PC-9 (cell line): ENCODE results near the gene CHCT1. TPM values are rescaled to one million over a fixed set of nuclear protein-coding genes. Genes with fewer than 3 reads are reported as not detected.

ENCODE experiments used
- BruUV-seq: library from RNA; stranded (reverse); fragments of 400-500 nt; replicated peaks from 2 replicates; lab custom pipeline; 2021; lab: Mats Ljungman, UMichigan
- CTCF ChIA-PET: fragments of 300-600 bp; sonication (Branson Sonifier 250); formaldehyde crosslinking; loops from one replicate; lab custom pipeline; 2022; ENCODE audit warnings: antibody characterized with exemption; lab: Charles Lee
- POLR2A ChIA-PET: fragments of 300-600 bp; sonication (Branson Sonifier 250); formaldehyde crosslinking; loops from one replicate; lab custom pipeline; 2022; ENCODE audit warnings: antibody characterized with exemption; ENCODE audit not compliant: unreplicated experiment; lab: Charles Lee
- DNase-seq, 2 experiments: peaks; one replicate each; pipeline versions ENCODE4 v3.0.0 to v3.0.0-alpha.2; 2015 to 2022; ENCODE audit warnings: mixed read lengths in 1 of 2
- H2AFZ ChIP-seq: fragments of 200-600 bp; sonication (generic); 2 replicates; pipeline ENCODE4 v1.8.1; 2017; ENCODE audit warnings: antibody characterized with exemption
- H3F3A ChIP-seq: fragments of 200-600 bp; sonication (generic); 2 replicates; pipeline ENCODE4 v1.8.1; 2017; ENCODE audit warnings: antibody characterized with exemption, mild to moderate bottlenecking, low read depth; ENCODE audit not compliant: insufficient read depth
- H3K27ac ChIP-seq: fragments of 200-600 bp; sonication (generic); 2 replicates; pipeline ENCODE4 v1.6.1; 2016; ENCODE audit warnings: mixed run types
- H3K27me3 ChIP-seq: fragments of 200-600 bp; sonication (generic); 2 replicates; pipeline ENCODE4 v1.6.1; 2016; ENCODE audit warnings: low read depth, mixed run types; ENCODE audit not compliant: insufficient read depth
- H3K36me3 ChIP-seq: fragments of 200-600 bp; sonication (generic); 2 replicates; pipeline ENCODE4 v1.6.1; 2016; ENCODE audit warnings: low read depth, mixed run types
- H3K4me1 ChIP-seq: fragments of 200-600 bp; sonication (generic); replicated peaks from 2 replicates; pipeline ENCODE4 v1.6.1; 2016; ENCODE audit warnings: mixed run types; ENCODE audit not compliant: insufficient read depth
- H3K4me2 ChIP-seq: fragments of 200-600 bp; sonication (generic); 2 replicates; pipeline ENCODE4 v1.6.1; 2017; ENCODE audit warnings: mixed run types
- H3K4me3 ChIP-seq: fragments of 200-600 bp; sonication (generic); 2 replicates; pipeline ENCODE4 v1.6.1; 2016; ENCODE audit warnings: mixed run types
- H3K79me2 ChIP-seq: fragments of 200-600 bp; sonication (generic); 2 replicates; pipeline ENCODE4 v1.6.1; 2017; ENCODE audit warnings: low read depth, mixed run types
- H3K9me2 ChIP-seq: fragments of 200-600 bp; sonication (generic); 2 replicates; pipeline ENCODE4 v1.8.1; 2017; ENCODE audit warnings: mild to moderate bottlenecking; ENCODE audit not compliant: insufficient read depth
- H3K9me3 ChIP-seq: fragments of 200-600 bp; sonication (generic); 2 replicates; pipeline ENCODE4 v1.8.1; 2016; ENCODE audit warnings: low read depth; ENCODE audit not compliant: insufficient read depth
- H4K20me1 ChIP-seq: fragments of 200-600 bp; sonication (generic); 2 replicates; pipeline ENCODE4 v1.8.1; 2017; ENCODE audit not compliant: insufficient read depth
- EZH2 ChIP-seq: fragments of 200-600 bp; sonication (generic); IDR thresholded peaks from 2 replicates; pipeline ENCODE4 v1.8.0; 2017; ENCODE audit warnings: antibody characterized with exemption, low read depth
- intact Hi-C: fragments of 100-400 bp; cut with micrococcal nuclease; formaldehyde crosslinking; loops from one replicate; pipeline ENCODE4 v1.10.0; 2022; ENCODE audit not compliant: unreplicated experiment
- total RNA-seq: library from RNA; stranded (reverse); gene quantifications from 2 replicates; pipeline ENCODE4 v1.2.3, GENCODE V29; 2021
- TF ChIP-seq, protein P1 (sequence below): fragments of 200-600 bp; sonication (generic); conservative IDR thresholded peaks from 2 replicates; pipeline ENCODE4 v1.6.1; 2017; ENCODE audit warnings: mixed run types, antibody characterized with exemption, mild to moderate bottlenecking, moderate library complexity

Gene CHCT1
- total RNA-seq, 1 experiment from 2014 or later = not detected

DNA sequence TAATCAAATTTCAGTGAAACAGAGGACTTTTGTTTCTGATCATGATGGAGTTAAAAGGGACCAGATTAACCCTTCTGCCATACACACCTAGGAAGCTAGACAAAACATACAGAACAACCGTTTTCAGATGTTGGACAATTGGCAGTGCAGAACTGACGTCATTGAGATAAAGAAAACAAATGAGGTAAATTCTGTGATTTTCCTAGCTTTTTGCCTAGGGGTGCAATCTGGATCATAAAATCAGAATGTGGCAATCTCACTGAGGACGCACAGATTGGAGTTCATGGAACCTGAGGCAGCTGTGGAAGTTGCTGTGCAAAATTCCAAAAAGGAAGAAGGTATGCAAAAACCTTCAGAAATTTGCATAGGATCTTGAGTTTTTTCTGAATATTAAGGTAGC is 15.4 kb upstream of the CHCT1 start:
- Histone ChIP-seq H4K20me1 (no peaks in the 10 kb centered on the region), H3K79me2 (no peaks in the 10 kb centered on the region), H3F3A (no peaks in the 10 kb centered on the region), H3K36me3 (no peaks in the 10 kb centered on the region), H3K27ac (no peak overlapping the region), H3K4me1 (peaks cover 15% of the 10 kb centered on the region; the same call in 1 of the 2 replicates), H3K9me3 (0 out of 2 replicates have a peak, but pooled peaks cover 12% of the 10 kb centered on the region), H3K9me2 (no peaks in the 10 kb centered on the region), H3K4me2 (no peak overlapping the region), H3K4me3 (no peak overlapping the region), H3K27me3 (no peaks in the 10 kb centered on the region), H2AFZ (no peak overlapping the region)
- ChIA-PET CTCF (no interaction called here), POLR2A (no interaction called here)
- TF ChIP-seq EZH2 = no peak
- TF ChIP-seq, protein P1, sequence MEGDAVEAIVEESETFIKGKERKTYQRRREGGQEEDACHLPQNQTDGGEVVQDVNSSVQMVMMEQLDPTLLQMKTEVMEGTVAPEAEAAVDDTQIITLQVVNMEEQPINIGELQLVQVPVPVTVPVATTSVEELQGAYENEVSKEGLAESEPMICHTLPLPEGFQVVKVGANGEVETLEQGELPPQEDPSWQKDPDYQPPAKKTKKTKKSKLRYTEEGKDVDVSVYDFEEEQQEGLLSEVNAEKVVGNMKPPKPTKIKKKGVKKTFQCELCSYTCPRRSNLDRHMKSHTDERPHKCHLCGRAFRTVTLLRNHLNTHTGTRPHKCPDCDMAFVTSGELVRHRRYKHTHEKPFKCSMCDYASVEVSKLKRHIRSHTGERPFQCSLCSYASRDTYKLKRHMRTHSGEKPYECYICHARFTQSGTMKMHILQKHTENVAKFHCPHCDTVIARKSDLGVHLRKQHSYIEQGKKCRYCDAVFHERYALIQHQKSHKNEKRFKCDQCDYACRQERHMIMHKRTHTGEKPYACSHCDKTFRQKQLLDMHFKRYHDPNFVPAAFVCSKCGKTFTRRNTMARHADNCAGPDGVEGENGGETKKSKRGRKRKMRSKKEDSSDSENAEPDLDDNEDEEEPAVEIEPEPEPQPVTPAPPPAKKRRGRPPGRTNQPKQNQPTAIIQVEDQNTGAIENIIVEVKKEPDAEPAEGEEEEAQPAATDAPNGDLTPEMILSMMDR = no peak
- no peak for DNase-seq
- intact Hi-C loops = no loop called here
- no TSS peak for BruUV-seq

DNA sequence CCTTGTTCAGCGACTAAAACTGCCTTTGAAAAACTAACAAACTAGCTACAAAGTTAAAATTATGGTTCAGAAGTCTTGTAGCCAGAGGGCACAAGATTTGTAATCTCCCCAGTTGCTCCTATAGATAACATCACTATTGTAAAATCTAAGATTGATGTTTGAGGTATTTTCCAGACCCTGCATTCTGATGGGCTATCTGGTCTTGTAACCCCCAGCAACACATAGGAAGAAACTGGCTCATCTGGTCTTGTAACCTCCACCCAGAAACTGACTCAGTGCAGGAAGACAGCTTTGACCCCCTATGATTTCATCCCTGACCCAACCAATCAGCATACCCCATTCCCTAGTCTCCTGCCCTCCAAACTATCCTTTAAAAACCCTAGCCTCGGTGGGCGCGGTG is 12.3 kb upstream of the CHCT1 start:
- H3K9me3 ChIP-seq = 0 out of 2 replicates have a peak, but pooled peaks cover 12% of the 10 kb centered on the region
- no peak overlapping the region for H3K4me3 ChIP-seq
- POLR2A ChIA-PET = interaction anchor here (0.7 kb wide), 1 partner anchor 22 kb away, joined by 3 read pairs; no protein-coding TSS in a partner anchor
- H2AFZ ChIP-seq = no peak overlapping the region
- H4K20me1 ChIP-seq = no peaks in the 10 kb centered on the region
- peak in 1 of 2 experiments; percentile 71 for DNase-seq
- no peaks in the 10 kb centered on the region for H3K36me3 ChIP-seq
- BruUV-seq = no TSS peak
- no peak overlapping the region for H3K4me2 ChIP-seq
- H3F3A ChIP-seq = no peaks in the 10 kb centered on the region
- no peaks in the 10 kb centered on the region for H3K9me2 ChIP-seq
- no peaks in the 10 kb centered on the region for H3K27me3 ChIP-seq
- intact Hi-C loops = no loop called here
- CTCF ChIA-PET = no interaction called here
- no peaks in the 10 kb centered on the region for H3K79me2 ChIP-seq
- peaks cover 15% of the 10 kb centered on the region; the same call in 1 of the 2 replicates for H3K4me1 ChIP-seq
- no peak for TF ChIP-seq EZH2
- TF ChIP-seq, protein P1 = no peak
- H3K27ac ChIP-seq = no peak overlapping the region

DNA sequence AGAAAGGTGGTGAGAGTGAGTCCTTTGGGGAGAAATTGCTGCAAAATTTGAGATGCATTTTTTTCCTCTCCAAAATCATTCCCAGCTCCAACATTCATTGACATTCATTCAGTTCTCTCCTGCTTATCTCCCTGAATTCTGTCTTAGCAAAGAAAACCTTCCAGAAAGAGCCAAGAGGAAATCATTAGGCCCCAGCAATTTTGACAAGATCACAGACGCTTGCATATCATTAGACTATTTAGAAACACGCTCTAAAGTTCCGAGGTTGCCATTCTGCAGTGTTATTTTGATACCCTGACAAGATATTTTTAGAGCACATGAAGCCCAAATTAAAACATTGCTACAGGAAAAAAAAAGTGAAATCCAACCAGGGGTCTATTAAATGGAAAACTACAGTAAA is 9.6 kb upstream of the CHCT1 start:
- no peaks in the 10 kb centered on the region for H3K36me3 ChIP-seq
- H3K9me2 ChIP-seq = no peaks in the 10 kb centered on the region
- BruUV-seq = no TSS peak
- H3K27me3 ChIP-seq = no peaks in the 10 kb centered on the region
- H3K27ac ChIP-seq = no peak overlapping the region
- no peak overlapping the region for H3K4me2 ChIP-seq
- ChIA-PET POLR2A (no interaction called here), CTCF (no interaction called here)
- H3K4me1 ChIP-seq = peaks cover 15% of the 10 kb centered on the region; the same call in 1 of the 2 replicates
- H3K79me2 ChIP-seq = no peaks in the 10 kb centered on the region
- no peak for DNase-seq
- TF ChIP-seq, protein P1 = no peak
- TF ChIP-seq EZH2 = no peak
- no peaks in the 10 kb centered on the region for H4K20me1 ChIP-seq
- no peaks in the 10 kb centered on the region for H3F3A ChIP-seq
- no peak overlapping the region for H3K4me3 ChIP-seq
- H2AFZ ChIP-seq = no peak overlapping the region
- H3K9me3 ChIP-seq = 0 out of 2 replicates have a peak, but pooled peaks cover 12% of the 10 kb centered on the region
- intact Hi-C loops = no loop called here
